HG03060 (cell line): Measurements from ENCODE around the gene ZNF665.
"Not testable (repeated sequence)": the region's sequence is repeated elsewhere in the genome, so short reads cannot be mapped to it uniquely, and the experiment has no call there.

Experiments used
- ATAC-seq: cut with Tn5 transposase; IDR thresholded peaks from one replicate; pipeline ENCODE4 v1.9.1; 2021; ENCODE audit warnings: low read depth, moderate number of reproducible peaks; ENCODE audit not compliant: unreplicated experiment

Gene ZNF665

GRCh38 chr19:53192771-53193534, at the start of gene ZNF665:
Gene ZNF665, minus strand, starts transcription at chr19:53193358. Its CDS starts 10,460 bp downstream, at chr19:53182898.
- ATAC-seq: no peak

- ATAC-seq: no peak
Observed at GRCh38 chr19:53237114-53237777, 44.1 kb upstream of the ZNF665 start.

- ATAC-seq: no peak
Observed at GRCh38 chr19:53224606-53225005, 31.4 kb upstream of the ZNF665 start.

GRCh38 chr19:53222716-53223115, 29.6 kb upstream of the ZNF665 start:
- ATAC-seq: not testable (repeated sequence)

- ATAC-seq: no peak
Observed at GRCh38 chr19:53212703-53213320, 19.7 kb upstream of the ZNF665 start.

GRCh38 chr19:53211554-53211953, 18.4 kb upstream of the ZNF665 start:
- not testable (repeated sequence) for ATAC-seq

GRCh38 chr19:53196777-53197396, 3.7 kb upstream of the ZNF665 start:
- ATAC-seq: no peak

- ATAC-seq: no peak
Observed at GRCh38 chr19:53195265-53195903, 2.2 kb upstream of the ZNF665 start.

DNA sequence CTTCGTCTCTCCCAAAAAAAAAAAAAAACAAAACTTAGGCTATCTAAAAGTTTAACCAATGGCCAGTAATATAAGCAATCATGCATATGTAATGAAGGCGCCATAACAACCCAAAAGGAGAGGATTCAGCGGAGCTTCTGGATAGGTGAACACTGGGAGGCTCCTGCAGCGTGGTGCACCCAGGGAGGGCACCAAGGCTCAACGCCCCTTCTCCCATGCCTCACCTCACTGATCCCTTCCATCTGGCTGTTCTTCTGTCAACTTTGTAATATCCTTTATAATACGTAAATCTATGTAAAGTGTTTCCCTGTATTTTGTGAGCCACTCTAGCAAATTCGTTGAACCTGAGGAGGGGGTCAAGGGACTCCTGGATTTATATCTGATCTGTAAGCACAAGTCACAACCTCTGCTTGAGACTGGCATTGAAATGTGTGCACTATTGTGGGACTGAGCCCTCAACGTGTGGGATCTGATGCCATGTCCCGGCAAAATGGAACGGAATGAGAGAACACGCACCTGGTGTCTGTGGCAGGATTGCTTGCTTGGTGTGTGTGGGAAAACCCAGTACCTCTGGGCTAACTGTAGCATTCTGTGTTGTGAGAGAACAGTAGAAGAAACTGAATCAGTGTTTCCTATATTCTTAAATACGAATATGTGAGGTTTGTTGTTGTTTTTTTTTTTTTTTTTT, 521 bp upstream of the ZNF665 start:
- ATAC-seq: no peak

- no peak for ATAC-seq
Observed at GRCh38 chr19:53190253-53190652, 2.9 kb downstream of the ZNF665 start.

DNA sequence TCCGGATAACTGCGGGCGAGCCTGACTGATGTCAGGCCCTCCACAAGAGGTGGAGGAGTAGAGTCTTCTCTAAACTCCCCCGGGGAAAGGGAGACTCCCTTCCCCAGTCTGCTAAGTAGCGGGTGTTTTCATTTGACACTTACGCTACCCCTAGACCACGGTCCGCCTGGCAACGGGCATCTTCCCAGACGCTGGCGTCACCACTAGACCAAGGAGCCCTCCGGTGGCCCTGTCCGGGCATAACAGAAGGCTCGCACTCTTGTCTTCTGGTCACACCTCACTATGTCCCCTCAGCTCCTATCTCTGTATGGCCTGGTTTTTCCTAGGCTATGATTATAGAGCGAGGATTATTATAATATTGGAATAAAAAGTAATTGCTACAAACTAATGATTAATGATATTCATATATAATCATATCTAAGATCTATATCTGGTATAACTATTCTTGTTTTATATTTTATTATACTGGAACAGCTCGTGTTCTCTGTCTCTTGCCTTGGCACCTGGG, 3.4 kb downstream of the ZNF665 start:
- not testable (repeated sequence) for ATAC-seq

GRCh38 chr19:53185155-53185882, 7.8 kb downstream of the ZNF665 start:
- not testable (repeated sequence) for ATAC-seq

- no peak for ATAC-seq
Observed at GRCh38 chr19:53183146-53183764, 9.9 kb downstream of the ZNF665 start.

GRCh38 chr19:53182202-53182601, 11.0 kb downstream of the ZNF665 start:
- ATAC-seq: no peak

DNA sequence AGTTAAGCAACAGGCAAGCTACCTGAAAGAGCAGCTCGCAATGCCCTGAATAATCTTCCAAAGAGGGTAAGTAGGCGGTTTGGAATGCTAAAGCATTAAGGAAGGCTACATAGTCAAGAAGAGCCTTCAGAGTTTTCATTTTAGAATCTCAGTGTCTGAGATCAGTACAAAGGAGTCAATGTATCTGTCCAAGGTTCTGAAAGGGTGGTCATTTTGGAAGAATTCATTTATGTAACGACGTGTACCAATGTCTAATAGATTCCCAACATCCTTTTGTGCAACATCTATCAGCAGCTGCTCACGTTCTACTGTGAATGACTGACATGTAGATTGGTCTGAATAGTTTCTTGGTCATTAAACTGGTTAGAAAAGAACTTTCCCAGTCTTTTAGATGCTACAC, 15.2 kb downstream of the ZNF665 start:
- ATAC-seq: no peak

DNA sequence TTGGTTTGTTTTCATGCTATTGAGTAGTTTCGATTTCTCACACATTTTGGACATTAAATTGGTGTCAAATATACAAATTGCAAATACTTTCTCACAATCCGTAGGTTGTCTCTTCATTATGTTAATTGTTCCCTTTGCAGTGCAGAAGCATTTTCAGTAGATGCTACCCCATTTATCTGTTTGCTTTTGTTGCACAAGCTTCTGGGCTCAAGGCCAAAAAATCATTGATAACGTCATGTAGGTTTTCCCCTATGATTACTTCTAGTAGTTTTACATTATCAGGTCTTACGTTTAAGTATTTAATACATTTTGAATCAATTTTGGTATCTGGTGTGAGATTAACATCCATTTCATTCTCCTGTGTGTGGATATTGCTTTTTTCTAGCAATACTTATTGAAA, 20.3 kb downstream of the ZNF665 start:
- no peak for ATAC-seq

- ATAC-seq: no peak
Observed at GRCh38 chr19:53165691-53166091, 27.5 kb downstream of the ZNF665 start.

DNA sequence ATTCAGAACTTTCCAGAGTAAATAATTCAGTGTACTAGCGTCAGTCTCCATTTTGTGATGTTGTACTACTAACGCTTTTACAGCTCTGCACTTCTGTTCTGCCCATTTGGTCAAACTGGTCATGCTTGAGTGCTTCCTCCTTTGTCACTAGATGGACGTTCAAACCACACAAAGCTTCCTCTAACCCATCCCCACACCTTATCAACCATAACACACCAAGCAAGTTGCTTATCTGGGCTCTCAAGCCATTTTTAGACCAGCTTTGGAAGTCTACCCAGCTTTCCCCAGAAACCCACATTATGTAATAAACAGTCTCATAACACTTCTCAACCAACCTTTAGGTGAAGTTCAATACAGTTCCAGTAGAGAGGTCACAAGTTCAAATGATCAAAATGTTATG, 32.0 kb downstream of the ZNF665 start:
- ATAC-seq: no peak

GRCh38 chr19:53160350-53160749, 32.8 kb downstream of the ZNF665 start:
- ATAC-seq: no peak
